Adrenal gland (tissue), 5 donors: ENCODE data around the gene ZNF654.

ENCODE experiments used
- CTCF ChIP-seq, 6 experiments: fragments of 450-650 bp in 4 of 6; fragments of 200-600 bp in 2 of 6; sonication (generic) in 1 of 6; IDR thresholded peaks; 1 replicate in 5 of 6; 2 replicates in 1 of 6; pipeline versions ENCODE4 v1.5.1 to v1.8.0; 2016 to 2021; ENCODE audit warnings: antibody characterized with exemption in 6 of 6, mild to moderate bottlenecking in 2 of 6, moderate library complexity in 1 of 6
- POLR2A ChIP-seq, 2 donors: fragments of 450-650 bp; IDR thresholded peaks; one replicate each; pipeline ENCODE4 v1.6.1; 2017; ENCODE audit warnings: antibody characterized with exemption in 2 of 2, mild to moderate bottlenecking in 2 of 2, moderate library complexity in 1 of 2
- donor health status: DM: no; HTN: no; CAD: no.

GRCh38 chr3:88032245-88032644 lies 26.8 kb upstream of the ZNF654 start:
- TF ChIP-seq CTCF (IDR thresholded peaks at IDR 0.05), result no peak
- no peak for TF ChIP-seq POLR2A (IDR thresholded peaks at IDR 0.05)
